Panc1 (cell line): ENCODE results near the gene ZNF559. TPM values are rescaled to one million over a fixed set of nuclear protein-coding genes. Genes with fewer than 3 reads are reported as not detected.

Source experiments
- ATAC-seq: fragments of 200-7000 bp; cut with Tn5 transposase; 2 replicates; pipeline ENCODE4 v1.9.1; 2020; ENCODE audit warnings: mild to moderate bottlenecking, moderate library complexity
- BruUV-seq: library from RNA; stranded (reverse); fragments of 400-500 nt; replicated peaks from 2 replicates; lab custom pipeline; 2021; lab: Mats Ljungman, UMichigan
- CTCF ChIA-PET: fragments of 300-600 bp; sonication (Branson Sonifier 250); formaldehyde crosslinking; loops from one replicate; lab custom pipeline; 2022; ENCODE audit warnings: antibody characterized with exemption; lab: Charles Lee
- POLR2A ChIA-PET: fragments of 300-600 bp; sonication (Branson Sonifier 250); formaldehyde crosslinking; loops from one replicate; lab custom pipeline; 2022; ENCODE audit warnings: antibody characterized with exemption; lab: Charles Lee
- DNase-seq: peaks from one replicate; pipeline ENCODE4 v3.0.0-alpha.2; 2010; ENCODE audit warnings: low read depth, low spot score
- H3K27ac ChIP-seq: 2 replicates; pipeline ENCODE4 v1.5.1; 2011; ENCODE audit warnings: mild to moderate bottlenecking, low read length, inconsistent platforms
- H3K27me3 ChIP-seq: fragments of 200-500 bp; sonication (Bioruptor generic); 2 replicates; pipeline ENCODE4 v1.6.0; 2014; ENCODE audit warnings: low read length, inconsistent platforms; ENCODE audit not compliant: control insufficient read depth, insufficient read depth
- H3K36me3 ChIP-seq: fragments of 200-500 bp; sonication (Bioruptor generic); 2 replicates; pipeline ENCODE4 v1.5.1; 2014; ENCODE audit warnings: inconsistent platforms, mild to moderate bottlenecking, low read length, moderate library complexity; ENCODE audit not compliant: control insufficient read depth, insufficient read depth
- H3K4me1 ChIP-seq: 2 replicates; pipeline ENCODE4 v1.5.1; 2011; ENCODE audit warnings: inconsistent platforms, mild to moderate bottlenecking, low read length, moderate library complexity; ENCODE audit not compliant: control insufficient read depth, insufficient read depth
- H3K4me3 ChIP-seq, 2 experiments: 2 replicates each; pipeline ENCODE4 v1.5.1; 2011 to 2012; ENCODE audit warnings: low read depth in 2 of 2, low read length in 2 of 2, mild to moderate bottlenecking in 2 of 2, inconsistent platforms in 1 of 2, moderate library complexity in 1 of 2
- H3K9me3 ChIP-seq: fragments of 200-500 bp; sonication (Bioruptor generic); 2 replicates; pipeline ENCODE4 v1.5.1; 2014; ENCODE audit warnings: low read depth, mild to moderate bottlenecking, inconsistent platforms, low read length, moderate library complexity; ENCODE audit not compliant: control insufficient read depth, insufficient read depth
- CTCF ChIP-seq: fragments of 450-650 bp; IDR thresholded peaks from 2 replicates; pipeline ENCODE4 v1.5.1; 2017; ENCODE audit warnings: mild to moderate bottlenecking
- POLR2AphosphoS5 ChIP-seq: IDR thresholded peaks from 2 replicates; pipeline ENCODE4 v1.6.1; 2012; ENCODE audit warnings: mild to moderate bottlenecking, low read depth, low read length, moderate library complexity
- SIN3A ChIP-seq: IDR thresholded peaks from 2 replicates; pipeline ENCODE4 v1.6.1; 2012; ENCODE audit warnings: low read depth, mild to moderate bottlenecking, low read length, moderate library complexity, borderline replicate concordance; ENCODE audit not compliant: insufficient read depth
- TCF7L2 ChIP-seq: IDR thresholded peaks from 2 replicates; pipeline ENCODE4 v1.6.1; 2011; ENCODE audit warnings: mild to moderate bottlenecking, low read depth, low read length, inconsistent platforms
- in situ Hi-C: cut with HindIII; loops from 2 replicates; pipeline ENCODE4 v1.10.0; 2016; ENCODE audit warnings: low sequenced_read_pairs, low pct_unique_long_range_greater_than_20kb
- intact Hi-C: fragments of 100-400 bp; cut with micrococcal nuclease; formaldehyde crosslinking; loops from one replicate; pipeline ENCODE4 v1.10.0; 2022; ENCODE audit not compliant: unreplicated experiment
- total RNA-seq: library from RNA; stranded (reverse); gene quantifications from one replicate; pipeline ENCODE4 v1.2.1, GENCODE V29; 2021; ENCODE audit not compliant: unreplicated experiment
- TF ChIP-seq, protein P1 (sequence below), 2 experiments: IDR thresholded peaks; 2 replicates each; pipeline ENCODE4 v1.6.1; 2011 to 2012; ENCODE audit warnings: low read depth in 2 of 2, control low read depth in 1 of 2, low read length in 1 of 2, mild to moderate bottlenecking in 1 of 2, moderate library complexity in 1 of 2; ENCODE audit not compliant: insufficient read depth in 1 of 2

Gene ZNF559
- total RNA-seq, 1 experiment from 2014 or later = 8.1 TPM

DNA sequence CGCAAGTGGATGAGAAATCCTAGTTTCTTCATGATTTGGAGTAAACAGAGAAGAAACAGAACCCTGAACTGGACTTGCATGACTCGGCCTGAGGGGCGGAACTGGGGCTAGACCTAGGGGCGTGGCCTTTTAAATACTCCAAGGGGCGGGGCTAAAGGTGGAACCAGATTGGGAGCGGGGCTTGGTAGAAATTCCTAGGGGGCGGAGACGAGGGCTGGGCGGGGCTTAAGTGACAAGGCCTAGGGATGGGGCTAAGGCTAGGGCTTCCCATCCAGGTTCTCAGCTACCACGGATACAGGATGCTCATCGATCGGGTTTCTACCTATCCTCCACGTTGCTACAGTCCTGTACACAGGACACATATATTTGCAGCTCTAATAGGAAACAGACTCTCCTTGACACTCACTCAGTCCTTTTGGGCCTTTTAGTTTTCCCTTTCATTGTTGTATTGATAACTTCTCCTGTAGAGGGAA lies 14.0 kb upstream of the ZNF559 start:
- H3K27ac ChIP-seq = peak overlapping the region; percentile 88
- TF ChIP-seq POLR2AphosphoS5 (no peak), CTCF (no peak), SIN3A (no peak), TCF7L2 (no peak)
- TF ChIP-seq, protein P1, sequence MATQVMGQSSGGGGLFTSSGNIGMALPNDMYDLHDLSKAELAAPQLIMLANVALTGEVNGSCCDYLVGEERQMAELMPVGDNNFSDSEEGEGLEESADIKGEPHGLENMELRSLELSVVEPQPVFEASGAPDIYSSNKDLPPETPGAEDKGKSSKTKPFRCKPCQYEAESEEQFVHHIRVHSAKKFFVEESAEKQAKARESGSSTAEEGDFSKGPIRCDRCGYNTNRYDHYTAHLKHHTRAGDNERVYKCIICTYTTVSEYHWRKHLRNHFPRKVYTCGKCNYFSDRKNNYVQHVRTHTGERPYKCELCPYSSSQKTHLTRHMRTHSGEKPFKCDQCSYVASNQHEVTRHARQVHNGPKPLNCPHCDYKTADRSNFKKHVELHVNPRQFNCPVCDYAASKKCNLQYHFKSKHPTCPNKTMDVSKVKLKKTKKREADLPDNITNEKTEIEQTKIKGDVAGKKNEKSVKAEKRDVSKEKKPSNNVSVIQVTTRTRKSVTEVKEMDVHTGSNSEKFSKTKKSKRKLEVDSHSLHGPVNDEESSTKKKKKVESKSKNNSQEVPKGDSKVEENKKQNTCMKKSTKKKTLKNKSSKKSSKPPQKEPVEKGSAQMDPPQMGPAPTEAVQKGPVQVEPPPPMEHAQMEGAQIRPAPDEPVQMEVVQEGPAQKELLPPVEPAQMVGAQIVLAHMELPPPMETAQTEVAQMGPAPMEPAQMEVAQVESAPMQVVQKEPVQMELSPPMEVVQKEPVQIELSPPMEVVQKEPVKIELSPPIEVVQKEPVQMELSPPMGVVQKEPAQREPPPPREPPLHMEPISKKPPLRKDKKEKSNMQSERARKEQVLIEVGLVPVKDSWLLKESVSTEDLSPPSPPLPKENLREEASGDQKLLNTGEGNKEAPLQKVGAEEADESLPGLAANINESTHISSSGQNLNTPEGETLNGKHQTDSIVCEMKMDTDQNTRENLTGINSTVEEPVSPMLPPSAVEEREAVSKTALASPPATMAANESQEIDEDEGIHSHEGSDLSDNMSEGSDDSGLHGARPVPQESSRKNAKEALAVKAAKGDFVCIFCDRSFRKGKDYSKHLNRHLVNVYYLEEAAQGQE (IDR thresholded peaks at IDR 0.05; ENCODE audit: insufficient read depth in 1 of 2, low read depth in 2 of 2, low read length in 1 of 2) = no peak
- peak; percentile 89 for DNase-seq
- BruUV-seq = no TSS peak
- no peaks in the 10 kb centered on the region; the same call in 1 of the 2 replicates for H3K36me3 ChIP-seq
- ATAC-seq = peak; percentile 96
- intact Hi-C loops = loop anchor here (10.0 kb wide), 1 partner anchor 275 kb away; the partner anchor contains the start of gene ZNF121
- CTCF ChIA-PET = interaction anchor here (0.6 kb wide), 1 partner anchor 489 kb away, joined by 3 read pairs; no protein-coding TSS in a partner anchor
- no peaks in the 10 kb centered on the region for H3K4me1 ChIP-seq
- no peaks in the 10 kb centered on the region for H3K27me3 ChIP-seq
- in situ Hi-C loops = no loop called here
- H3K9me3 ChIP-seq = no peaks in the 10 kb centered on the region
- POLR2A ChIA-PET = interaction anchor here (0.6 kb wide), 1 partner anchor 120 kb away, joined by 3 read pairs; no protein-coding TSS in a partner anchor
- H3K4me3 ChIP-seq = peak overlapping the region; percentile 91 to 97

DNA sequence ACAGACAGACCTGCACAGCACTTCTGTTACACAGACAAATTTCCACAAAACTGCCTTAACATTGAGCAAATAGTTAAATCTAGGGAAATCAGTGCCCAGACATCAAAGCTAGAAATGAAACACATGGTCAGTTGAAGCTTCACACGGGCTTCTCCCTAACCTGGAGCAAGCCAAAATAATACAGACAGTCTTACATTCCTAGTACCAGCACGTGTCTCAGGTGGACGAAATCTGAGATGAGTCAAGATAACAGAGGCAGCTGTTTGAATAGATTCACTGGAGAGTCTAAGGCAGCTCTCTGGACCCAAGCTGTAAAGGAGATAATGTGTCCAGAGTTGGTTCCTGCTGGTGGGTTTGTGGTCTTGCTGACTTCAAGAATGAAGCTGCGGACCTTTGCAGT lies 10.2 kb upstream of the ZNF559 start:
- no TSS peak for BruUV-seq
- ATAC-seq (no peak), DNase-seq (no peak)
- TF ChIP-seq, protein P1 (IDR thresholded peaks at IDR 0.05; ENCODE audit: insufficient read depth in 1 of 2, low read depth in 2 of 2, low read length in 1 of 2) = no peak
- TF ChIP-seq SIN3A (no peak), POLR2AphosphoS5 (no peak), CTCF (no peak), TCF7L2 (no peak)
- Histone ChIP-seq H3K4me3 (no peak overlapping the region), H3K27ac (no peak overlapping the region), H3K9me3 (no peaks in the 10 kb centered on the region), H3K36me3 (no peaks in the 10 kb centered on the region; the same call in 1 of the 2 replicates), H3K4me1 (no peaks in the 10 kb centered on the region), H3K27me3 (no peaks in the 10 kb centered on the region)
- in situ Hi-C loops = no loop called here
- CTCF ChIA-PET = no interaction called here
- intact Hi-C loops = loop anchor here (10.0 kb wide), 1 partner anchor 271 kb away; the partner anchor contains the start of gene ZNF121
- POLR2A ChIA-PET = no interaction called here
